A549 (cell line): ENCODE data around the gene SLC25A24. TPM values are rescaled to one million over a fixed set of nuclear protein-coding genes. Genes with fewer than 3 reads are reported as not detected.

Experiments
- ATAC-seq, 2 experiments: fragments of 200-7000 bp in 1 of 2; fragments of >200 bp in 1 of 2; cut with Nextera tagmentation in 1 of 2; cut with Tn5 transposase in 1 of 2; 3 replicates each; pipeline versions ENCODE4 v1.8.0 to v1.9.1; 2018 to 2020; ENCODE audit warnings: mild to moderate bottlenecking in 1 of 2, moderate library complexity in 1 of 2
- CTCF ChIA-PET: fragments of 300-600 bp; sonication (Branson Sonifier 250); formaldehyde crosslinking; extraction: SDS; loops from one replicate; lab custom pipeline; 2021; ENCODE audit warnings: antibody characterized with exemption, inconsistent platforms; lab: Yijun Ruan, JAX
- POLR2A ChIA-PET: fragments of 350-600 bp; formaldehyde crosslinking; extraction: SDS; loops from one replicate; lab custom pipeline; 2021; ENCODE audit warnings: antibody characterized with exemption, inconsistent platforms; lab: Yijun Ruan, JAX
- DNase-seq, 2 experiments: peaks; one replicate each; pipeline versions ENCODE4 v3.0.0 to v3.0.0-alpha.2; 2011 to 2016; ENCODE audit warnings: low read depth in 1 of 2, low spot score in 1 of 2
- FAIRE-seq: peaks from 2 replicates; lab custom pipeline; 2011; peaks lifted over from hg19 to GRCh38; lab: Jason Lieb, UNC
- H3K27ac ChIP-seq, 2 experiments: fragments of >200 bp; sonication (Bioruptor Twin); formaldehyde crosslinking; 3 replicates each; pipeline ENCODE4 v1.5.1; 2016 to 2017
- H3K4me1 ChIP-seq: fragments of >200 bp; sonication (Bioruptor Twin); formaldehyde crosslinking; 3 replicates; pipeline ENCODE4 v1.6.1; 2016
- H3K4me2 ChIP-seq: fragments of >200 bp; sonication (Bioruptor Twin); formaldehyde crosslinking; 3 replicates; pipeline ENCODE4 v1.6.1; 2016
- H3K4me3 ChIP-seq: fragments of >200 bp; sonication (Bioruptor Twin); formaldehyde crosslinking; 3 replicates; pipeline ENCODE4 v1.5.1; 2016
- H3K9me3 ChIP-seq: fragments of >200 bp; sonication (Bioruptor Twin); formaldehyde crosslinking; 3 replicates; pipeline ENCODE4 v1.6.1; 2016
- BHLHE40 ChIP-seq: IDR thresholded peaks from 2 replicates; pipeline ENCODE4 v1.6.1; 2012; ENCODE audit warnings: low read depth, low read length, inconsistent platforms
- CBX8 ChIP-seq: fragments of 200-600 bp; sonication (generic); IDR thresholded peaks from 2 replicates; pipeline ENCODE4 v1.6.1; 2016
- CEBPB ChIP-seq, 2 experiments: fragments of >200 bp in 1 of 2; sonication (Bioruptor Twin) in 1 of 2; formaldehyde crosslinking in 1 of 2; IDR thresholded peaks; 2 replicates each; pipeline ENCODE4 v1.6.1; 2012 to 2016
- CHD2 ChIP-seq: fragments of 150-350 bp; IDR thresholded peaks from 2 replicates; pipeline ENCODE4 v1.6.1; 2014; ENCODE audit warnings: low read length; ENCODE audit not compliant: partially characterized antibody
- CHD4 ChIP-seq: fragments of 200-600 bp; sonication (generic); IDR thresholded peaks from 2 replicates; pipeline ENCODE4 v1.6.1; 2016; ENCODE audit warnings: antibody characterized with exemption, mild to moderate bottlenecking, borderline replicate concordance
- EHMT2 ChIP-seq: fragments of 200-600 bp; sonication (generic); IDR thresholded peaks from 2 replicates; pipeline ENCODE4 v1.6.1; 2016; ENCODE audit warnings: antibody characterized with exemption, low read depth, mild to moderate bottlenecking, moderate library complexity
- ELK1 ChIP-seq: fragments of 150-350 bp; IDR thresholded peaks from 2 replicates; pipeline ENCODE4 v1.6.1; 2014; ENCODE audit warnings: low read depth, mild to moderate bottlenecking, low read length
- FOSB ChIP-seq: fragments of 250-450 bp; sonication (Bioruptor Pico); IDR thresholded peaks from 2 replicates; pipeline ENCODE4 v1.5.0; 2020; ENCODE audit warnings: mild to moderate bottlenecking, moderate library complexity
- FOSL2 ChIP-seq, 2 experiments: fragments of 450-650 bp in 1 of 2; fragments of >200 bp in 1 of 2; sonication (Bioruptor Twin) in 1 of 2; formaldehyde crosslinking; IDR thresholded peaks; 2 replicates each; pipeline versions ENCODE4 v1.5.0 to v1.6.1; 2016 to 2020; ENCODE audit warnings: mild to moderate bottlenecking in 1 of 2, moderate library complexity in 1 of 2
- FOXS1 ChIP-seq: fragments of 250-450 bp; sonication (Bioruptor Pico); IDR thresholded peaks from 2 replicates; pipeline ENCODE4 v1.5.0; 2020; ENCODE audit warnings: mild to moderate bottlenecking, moderate library complexity
- HDAC2 ChIP-seq: fragments of 200-600 bp; sonication (generic); IDR thresholded peaks from 2 replicates; pipeline ENCODE4 v1.6.1; 2016
- HES2 ChIP-seq: fragments of >200 bp; sonication (Bioruptor Twin); formaldehyde crosslinking; IDR thresholded peaks from 2 replicates; pipeline ENCODE4 v1.6.1; 2016
- HEYL ChIP-seq: fragments of 250-450 bp; sonication (Bioruptor Pico); IDR thresholded peaks from 2 replicates; pipeline ENCODE4 v1.8.0; 2021; ENCODE audit warnings: mild to moderate bottlenecking, moderate library complexity
- HOXA7 ChIP-seq: fragments of 250-450 bp; sonication (Bioruptor Pico); IDR thresholded peaks from 2 replicates; pipeline ENCODE4 v1.5.0; 2020; ENCODE audit warnings: mild to moderate bottlenecking, moderate library complexity
- KDM1A ChIP-seq: fragments of 200-600 bp; sonication (generic); IDR thresholded peaks from 2 replicates; pipeline ENCODE4 v1.6.1; 2016; ENCODE audit warnings: low read depth, mild to moderate bottlenecking
- KDM5A ChIP-seq: fragments of 200-600 bp; sonication (generic); IDR thresholded peaks from 2 replicates; pipeline ENCODE4 v1.6.1; 2016; ENCODE audit warnings: antibody characterized with exemption, mild to moderate bottlenecking
- MAFK ChIP-seq: fragments of 450-650 bp; IDR thresholded peaks from 2 replicates; pipeline ENCODE4 v1.6.1; 2014; ENCODE audit not compliant: partially characterized antibody
- MAX ChIP-seq: IDR thresholded peaks from 2 replicates; pipeline ENCODE4 v1.6.1; 2012
- MAZ ChIP-seq: fragments of 150-350 bp; IDR thresholded peaks from 2 replicates; pipeline ENCODE4 v1.6.1; 2014; ENCODE audit warnings: antibody characterized with exemption, low read depth, low read length, borderline replicate concordance
- MYC ChIP-seq: IDR thresholded peaks from 2 replicates; pipeline ENCODE4 v1.6.1; 2012; ENCODE audit warnings: mild to moderate bottlenecking, inconsistent platforms, low read length, improper control_type of control experiment, borderline replicate concordance
- NFE2L2 ChIP-seq: fragments of 150-350 bp; conservative IDR thresholded peaks from 2 replicates; pipeline ENCODE4 v1.6.1; 2014; ENCODE audit warnings: low read length
- POLR2A ChIP-seq: IDR thresholded peaks from 2 replicates; pipeline ENCODE4 v1.6.1; 2012; ENCODE audit warnings: mild to moderate bottlenecking, low read length
- RAD21 ChIP-seq, 2 experiments: fragments of >200 bp in 1 of 2; sonication (Bioruptor Twin) in 1 of 2; formaldehyde crosslinking in 1 of 2; IDR thresholded peaks in 1 of 2; conservative IDR thresholded peaks in 1 of 2; 2 replicates in 1 of 2; 3 replicates in 1 of 2; pipeline ENCODE4 v1.6.1; 2012 to 2018; ENCODE audit warnings: inconsistent platforms in 1 of 2
- RARB ChIP-seq: fragments of 250-450 bp; sonication (Bioruptor Pico); IDR thresholded peaks from 2 replicates; pipeline ENCODE4 v1.8.0; 2021; ENCODE audit warnings: mild to moderate bottlenecking, moderate library complexity
- RFX5 ChIP-seq: fragments of 450-650 bp; IDR thresholded peaks from 2 replicates; pipeline ENCODE4 v1.7.1; 2014; ENCODE audit warnings: antibody characterized with exemption, mild to moderate bottlenecking, moderate library complexity
- SMC3 ChIP-seq: fragments of >200 bp; sonication (Bioruptor Twin); formaldehyde crosslinking; IDR thresholded peaks from 3 replicates; pipeline ENCODE4 v1.6.1; 2018; ENCODE audit warnings: inconsistent platforms
- SREBF2 ChIP-seq: fragments of 450-650 bp; IDR thresholded peaks from 2 replicates; pipeline ENCODE4 v1.6.1; 2014; ENCODE audit warnings: mild to moderate bottlenecking, moderate library complexity
- USF2 ChIP-seq: fragments of 450-650 bp; IDR thresholded peaks from 2 replicates; pipeline ENCODE4 v1.6.1; 2014; ENCODE audit warnings: antibody characterized with exemption
- ZC3H11A ChIP-seq: fragments of 450-650 bp; IDR thresholded peaks from 2 replicates; pipeline ENCODE4 v1.6.1; 2014; ENCODE audit warnings: antibody characterized with exemption, mild to moderate bottlenecking
- WGBS: methylation state at CpG from one replicate; pipeline ENCODE4 v1.1.6; 2017; ENCODE audit errors: missing lambda C conversion rate; 5-methylcytosine and 5-hydroxymethylcytosine counted together
- polyA plus RNA-seq, 4 experiments: library from polyadenylated mRNA; depleted of rRNA in 3 of 4; stranded (reverse); fragments of >200 nt; fragmentation: RNase III in 1 of 4; extraction: RNeasy Plus Mini Kit Qiagen cat#74134 plus additional on column Dnase treatment in 1 of 4; gene quantifications; 2 replicates in 3 of 4; 3 replicates in 1 of 4; pipeline ENCODE4 v1.2.3, GENCODE V29; 2011 to 2017
- TF ChIP-seq, protein P1 (sequence below): fragments of 200-600 bp; sonication (generic); IDR thresholded peaks from 2 replicates; pipeline ENCODE4 v1.6.1; 2016; ENCODE audit warnings: antibody characterized with exemption, mild to moderate bottlenecking, moderate library complexity
- TF ChIP-seq, protein P2 (sequence below): fragments of 250-450 bp; sonication (Bioruptor Pico); IDR thresholded peaks from 2 replicates; pipeline ENCODE4 v1.5.0; 2020; ENCODE audit warnings: low read depth, mild to moderate bottlenecking, moderate library complexity

The SLC25A24 gene
- polyA plus RNA-seq, 2 of the 4 experiments (the other 2 are of a cell fraction) = 25.3 to 45.6 TPM

DNA sequence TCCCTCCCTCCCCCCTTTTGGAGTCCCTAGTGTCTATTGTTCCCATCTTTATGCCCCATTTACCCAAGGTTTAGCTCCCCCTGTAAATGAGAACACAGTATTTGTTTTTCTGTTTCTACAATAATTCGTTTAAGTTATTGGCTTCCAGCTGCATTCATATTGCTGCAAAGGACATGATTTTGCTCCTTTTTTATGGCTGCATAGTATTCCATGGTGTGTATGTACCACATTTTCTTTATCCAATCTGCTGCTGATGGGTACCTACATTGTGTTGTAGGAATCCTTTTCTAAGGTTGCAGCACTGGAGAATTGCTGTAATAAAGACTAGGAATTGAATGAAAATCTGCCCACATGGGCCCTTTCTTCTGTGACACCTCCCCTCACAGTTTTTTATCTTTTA is 6.8 kb downstream of the SLC25A24 start:
- DNase-seq (no peak), ATAC-seq (no peak), FAIRE-seq (no peak)
- CTCF ChIA-PET = interaction anchor here (1.2 kb wide), 1 partner anchor 32 kb away, joined by 3 read pairs; no protein-coding TSS in a partner anchor
- Histone ChIP-seq H3K4me3 (no peak overlapping the region), H3K4me1 (peaks cover 8% of the 10 kb centered on the region; the same call in 1 of the 3 replicates), H3K9me3 (peaks cover 4% of the 10 kb centered on the region; the same call in 2 of the 3 replicates), H3K4me2 (no peak overlapping the region), H3K27ac (no peak overlapping the region)
- no peak for TF ChIP-seq FOSB (CRISPR knock-in tag)
- TF ChIP-seq, protein P1, sequence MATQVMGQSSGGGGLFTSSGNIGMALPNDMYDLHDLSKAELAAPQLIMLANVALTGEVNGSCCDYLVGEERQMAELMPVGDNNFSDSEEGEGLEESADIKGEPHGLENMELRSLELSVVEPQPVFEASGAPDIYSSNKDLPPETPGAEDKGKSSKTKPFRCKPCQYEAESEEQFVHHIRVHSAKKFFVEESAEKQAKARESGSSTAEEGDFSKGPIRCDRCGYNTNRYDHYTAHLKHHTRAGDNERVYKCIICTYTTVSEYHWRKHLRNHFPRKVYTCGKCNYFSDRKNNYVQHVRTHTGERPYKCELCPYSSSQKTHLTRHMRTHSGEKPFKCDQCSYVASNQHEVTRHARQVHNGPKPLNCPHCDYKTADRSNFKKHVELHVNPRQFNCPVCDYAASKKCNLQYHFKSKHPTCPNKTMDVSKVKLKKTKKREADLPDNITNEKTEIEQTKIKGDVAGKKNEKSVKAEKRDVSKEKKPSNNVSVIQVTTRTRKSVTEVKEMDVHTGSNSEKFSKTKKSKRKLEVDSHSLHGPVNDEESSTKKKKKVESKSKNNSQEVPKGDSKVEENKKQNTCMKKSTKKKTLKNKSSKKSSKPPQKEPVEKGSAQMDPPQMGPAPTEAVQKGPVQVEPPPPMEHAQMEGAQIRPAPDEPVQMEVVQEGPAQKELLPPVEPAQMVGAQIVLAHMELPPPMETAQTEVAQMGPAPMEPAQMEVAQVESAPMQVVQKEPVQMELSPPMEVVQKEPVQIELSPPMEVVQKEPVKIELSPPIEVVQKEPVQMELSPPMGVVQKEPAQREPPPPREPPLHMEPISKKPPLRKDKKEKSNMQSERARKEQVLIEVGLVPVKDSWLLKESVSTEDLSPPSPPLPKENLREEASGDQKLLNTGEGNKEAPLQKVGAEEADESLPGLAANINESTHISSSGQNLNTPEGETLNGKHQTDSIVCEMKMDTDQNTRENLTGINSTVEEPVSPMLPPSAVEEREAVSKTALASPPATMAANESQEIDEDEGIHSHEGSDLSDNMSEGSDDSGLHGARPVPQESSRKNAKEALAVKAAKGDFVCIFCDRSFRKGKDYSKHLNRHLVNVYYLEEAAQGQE = no peak
- TF ChIP-seq MYC = no peak
- TF ChIP-seq USF2 = no peak
- no peak for TF ChIP-seq SREBF2
- TF ChIP-seq SMC3 = no peak
- TF ChIP-seq KDM5A = no peak
- no peak for TF ChIP-seq HOXA7 (CRISPR knock-in tag)
- TF ChIP-seq FOXS1 (CRISPR knock-in tag) = no peak
- no peak for TF ChIP-seq CEBPB (IDR thresholded peaks at IDR 0.05)
- no peak for TF ChIP-seq HES2
- TF ChIP-seq CHD4 = no peak
- TF ChIP-seq RAD21 (conservative IDR thresholded peaks at IDR 0.05 in 1 of 2, IDR thresholded peaks at IDR 0.05 in 1 of 2) = no peak
- no peak for TF ChIP-seq RFX5
- no peak for TF ChIP-seq ELK1
- no peak for TF ChIP-seq MAFK
- no peak for TF ChIP-seq MAX
- TF ChIP-seq KDM1A = no peak
- no peak for TF ChIP-seq MAZ
- no peak for TF ChIP-seq POLR2A
- POLR2A ChIA-PET = no interaction called here
- WGBS = 88% methylated on average over 1 of the region's 1 CpG

- H3K4me1 ChIP-seq = peaks cover 6% of the 10 kb centered on the region; the same call in 1 of the 3 replicates
- no peak for FAIRE-seq
- TF ChIP-seq POLR2A = no peak
- no peak for TF ChIP-seq HEYL (CRISPR knock-in tag)
- no peak for TF ChIP-seq EHMT2
- TF ChIP-seq ZC3H11A = no peak
- TF ChIP-seq RARB (CRISPR knock-in tag) = no peak
- TF ChIP-seq MAFK = no peak
- no peak for TF ChIP-seq MYC
- TF ChIP-seq, protein P2, sequence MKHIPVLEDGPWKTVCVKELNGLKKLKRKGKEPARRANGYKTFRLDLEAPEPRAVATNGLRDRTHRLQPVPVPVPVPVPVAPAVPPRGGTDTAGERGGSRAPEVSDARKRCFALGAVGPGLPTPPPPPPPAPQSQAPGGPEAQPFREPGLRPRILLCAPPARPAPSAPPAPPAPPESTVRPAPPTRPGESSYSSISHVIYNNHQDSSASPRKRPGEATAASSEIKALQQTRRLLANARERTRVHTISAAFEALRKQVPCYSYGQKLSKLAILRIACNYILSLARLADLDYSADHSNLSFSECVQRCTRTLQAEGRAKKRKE (CRISPR knock-in tag) = no peak
- no peak for TF ChIP-seq FOSL2 (IDR thresholded peaks at IDR 0.05)
- no peak for TF ChIP-seq FOSL2 (CRISPR knock-in tag; IDR thresholded peaks at IDR 0.05)
- TF ChIP-seq FOSB (CRISPR knock-in tag) = no peak
- TF ChIP-seq HDAC2 = no peak
- TF ChIP-seq CBX8 = no peak
- no peak for TF ChIP-seq USF2
- no peak for TF ChIP-seq NFE2L2
- no peak for TF ChIP-seq BHLHE40
- no peak for TF ChIP-seq CHD2
- no peak for TF ChIP-seq HES2
- TF ChIP-seq, all 56 proteins: peak for 0
- 96% methylated on average over 27 of the region's 28 CpGs for WGBS
- ATAC-seq = no peak
- CTCF ChIA-PET = interaction anchor here (1.2 kb wide), 1 partner anchor 31 kb away, joined by 3 read pairs; no protein-coding TSS in a partner anchor
- DNase-seq = no peak
- H3K27ac ChIP-seq = no peak overlapping the region
- no peak overlapping the region for H3K4me3 ChIP-seq
- peaks cover 4% of the 10 kb centered on the region; the same call in 2 of the 3 replicates for H3K9me3 ChIP-seq
- POLR2A ChIA-PET = no interaction called here
- H3K4me2 ChIP-seq = no peak overlapping the region
These were observed 7.6 kb downstream of the SLC25A24 start for GRCh38 chr1:108192581-108192980.
